Right atrium auricular region (tissue), 2 donors: ENCODE results near the gene NPHP4. TPM values are rescaled to one million over a fixed set of nuclear protein-coding genes. Genes with fewer than 3 reads are reported as not detected.

Experiments used
- DNase-seq: peaks from one replicate; pipeline ENCODE4 v3.0.0-alpha.2; 2019; ENCODE audit warnings: low spot score
- H3K27ac ChIP-seq, 2 donors: fragments of 200-600 bp; sonication (generic); 1 replicate in 1 of 2; 2 replicates in 1 of 2; pipeline ENCODE4 v1.5.1; 2016 to 2019
- H3K27me3 ChIP-seq, 2 donors: fragments of 200-600 bp; sonication (generic); one replicate each; pipeline versions ENCODE4 v1.5.1 to v1.6.0; 2017 to 2019
- H3K36me3 ChIP-seq: fragments of 200-600 bp; sonication (generic); one replicate; pipeline ENCODE4 v1.5.1; 2016
- H3K4me1 ChIP-seq, 2 donors: fragments of 200-600 bp; sonication (generic); one replicate each; pipeline versions ENCODE4 v1.5.1 to v1.6.0; 2017 to 2019
- H3K4me3 ChIP-seq, 2 donors: fragments of 200-600 bp; sonication (generic); 1 replicate in 1 of 2; 2 replicates in 1 of 2; pipeline ENCODE4 v1.5.1; 2017 to 2019; ENCODE audit warnings: mild to moderate bottlenecking in 1 of 2, moderate library complexity in 1 of 2
- H3K9me3 ChIP-seq, 2 donors: fragments of 200-600 bp; sonication (generic); one replicate each; pipeline ENCODE4 v1.5.1; 2019
- CTCF ChIP-seq, 2 donors: fragments of 200-600 bp; sonication (generic); IDR thresholded peaks; one replicate each; pipeline ENCODE4 v1.5.1; 2019; ENCODE audit warnings: antibody characterized with exemption in 2 of 2
- total RNA-seq, 2 donors: library from RNA; depleted of rRNA; stranded (reverse); fragments of >200 nt; gene quantifications; one replicate each; pipeline ENCODE4 v1.1.0, GENCODE V29; 2016

Gene NPHP4
- total RNA-seq, 2 donors from 2014 or later, result 3.0 to 4.3 TPM

GRCh38 chr1:6008696-6009095 lies 16.5 kb upstream of the NPHP4 start:
- no peaks in the 10 kb centered on the region for H3K9me3 ChIP-seq
- no peak overlapping the region for H3K27ac ChIP-seq
- H3K4me1 ChIP-seq, result peaks cover 0 to 15% of the 10 kb centered on the region in 2 donors
- TF ChIP-seq CTCF (IDR thresholded peaks at IDR 0.05), result no peak
- no peak for DNase-seq
- H3K4me3 ChIP-seq, result no peak overlapping the region
- no peaks in the 10 kb centered on the region for H3K27me3 ChIP-seq
- no peaks in the 10 kb centered on the region for H3K36me3 ChIP-seq

- no peak overlapping the region for H3K27ac ChIP-seq
- no peak for DNase-seq
- H3K27me3 ChIP-seq, result no peaks in the 10 kb centered on the region
- TF ChIP-seq CTCF (IDR thresholded peaks at IDR 0.05), result no peak
- H3K9me3 ChIP-seq, result no peaks in the 10 kb centered on the region
- H3K4me3 ChIP-seq, result no peak overlapping the region
- H3K4me1 ChIP-seq, result peaks cover 0 to 13% of the 10 kb centered on the region in 2 donors
- H3K36me3 ChIP-seq, result no peaks in the 10 kb centered on the region
Observed at GRCh38 chr1:6008084-6008415, 15.8 kb upstream of the NPHP4 start.

GRCh38 chr1:6007318-6008083 lies 15.3 kb upstream of the NPHP4 start:
- peaks cover 0 to 10% of the 10 kb centered on the region in 2 donors for H3K4me1 ChIP-seq
- no peaks in the 10 kb centered on the region for H3K36me3 ChIP-seq
- no peak for TF ChIP-seq CTCF (IDR thresholded peaks at IDR 0.05)
- H3K27ac ChIP-seq, result peak overlapping the region; percentile 44 to 71
- H3K4me3 ChIP-seq, result no peak overlapping the region
- H3K9me3 ChIP-seq, result no peaks in the 10 kb centered on the region
- DNase-seq, result no peak
- H3K27me3 ChIP-seq, result no peaks in the 10 kb centered on the region

- Histone ChIP-seq H3K9me3 (no peaks in the 10 kb centered on the region), H3K4me3 (no peak overlapping the region), H3K27me3 (no peaks in the 10 kb centered on the region), H3K27ac (peak overlapping the region; percentile 44 to 71), H3K4me1 (peaks cover 0 to 16% of the 10 kb centered on the region in 2 donors), H3K36me3 (no peaks in the 10 kb centered on the region)
- TF ChIP-seq CTCF (IDR thresholded peaks at IDR 0.05), result no peak
- no peak for DNase-seq
Observed at GRCh38 chr1:6006882-6007281, 14.7 kb upstream of the NPHP4 start.

GRCh38 chr1:6005276-6005917 lies 13.2 kb upstream of the NPHP4 start:
- Histone ChIP-seq H3K9me3 (no peaks in the 10 kb centered on the region), H3K36me3 (no peaks in the 10 kb centered on the region), H3K4me1 (peaks cover 0 to 25% of the 10 kb centered on the region in 2 donors), H3K27me3 (no peaks in the 10 kb centered on the region), H3K27ac (no peak overlapping the region), H3K4me3 (no peak overlapping the region)
- no peak for DNase-seq
- TF ChIP-seq CTCF (IDR thresholded peaks at IDR 0.05), result no peak
